SK-N-SH treated with all-trans-retinoic acid at 6 μM for 48 hours (cell line): Measurements from ENCODE around the gene IQSEC1.

Experiments used
- ARNTL ChIP-seq: fragments of 450-650 bp; formaldehyde crosslinking; IDR thresholded peaks from 2 replicates; pipeline ENCODE4 v1.5.0; 2020; ENCODE audit warnings: low read depth, mild to moderate bottlenecking, moderate library complexity, borderline replicate concordance
- BACH2 ChIP-seq: fragments of 250-450 bp; sonication (Bioruptor Pico); IDR thresholded peaks from 2 replicates; pipeline ENCODE4 v1.9.0; 2021; ENCODE audit warnings: mild to moderate bottlenecking, borderline replicate concordance
- ESRRG ChIP-seq: fragments of 250-450 bp; sonication (Bioruptor Pico); IDR thresholded peaks from 2 replicates; pipeline ENCODE4 v1.6.1; 2021; ENCODE audit warnings: mild to moderate bottlenecking
- ISL1 ChIP-seq: fragments of 250-450 bp; sonication (Bioruptor Pico); IDR thresholded peaks from 2 replicates; pipeline ENCODE4 v2.1.2; 2022; ENCODE audit warnings: mild to moderate bottlenecking, moderate library complexity
- PATZ1 ChIP-seq: fragments of 250-450 bp; sonication (Bioruptor Pico); IDR thresholded peaks from 2 replicates; pipeline ENCODE4 v1.8.0; 2020; ENCODE audit warnings: mild to moderate bottlenecking, moderate library complexity, borderline replicate concordance
- RARB ChIP-seq: fragments of 250-450 bp; sonication (Bioruptor Pico); IDR thresholded peaks from 2 replicates; pipeline ENCODE4 v1.8.0; 2021; ENCODE audit warnings: mild to moderate bottlenecking, moderate library complexity
- TOX ChIP-seq: fragments of 250-450 bp; sonication (Bioruptor Pico); IDR thresholded peaks from 2 replicates; pipeline ENCODE4 v1.8.0; 2021; ENCODE audit warnings: mild to moderate bottlenecking, moderate library complexity, borderline replicate concordance
- ZFP30 ChIP-seq: fragments of 450-650 bp; formaldehyde crosslinking; IDR thresholded peaks from 2 replicates; pipeline ENCODE4 v1.5.0; 2022; ENCODE audit warnings: mild to moderate bottlenecking, moderate library complexity
- ZNF565 ChIP-seq: fragments of 450-650 bp; formaldehyde crosslinking; conservative IDR thresholded peaks from 2 replicates; pipeline ENCODE4 v1.5.0; 2020; ENCODE audit warnings: low read depth, mild to moderate bottlenecking, moderate library complexity
- ZNF70 ChIP-seq: fragments of 450-650 bp; formaldehyde crosslinking; IDR thresholded peaks from 2 replicates; pipeline ENCODE4 v1.5.0; 2020; ENCODE audit warnings: mild to moderate bottlenecking, moderate library complexity
- ZNF8 ChIP-seq: fragments of 450-650 bp; formaldehyde crosslinking; IDR thresholded peaks from 2 replicates; pipeline ENCODE4 v1.5.0; 2020; ENCODE audit warnings: mild to moderate bottlenecking, moderate library complexity
- TF ChIP-seq, protein P1 (sequence below): fragments of 250-450 bp; sonication (Bioruptor Pico); IDR thresholded peaks from 2 replicates; pipeline ENCODE4 v1.8.0; 2021; ENCODE audit warnings: low read depth, mild to moderate bottlenecking, moderate library complexity, borderline replicate concordance

DNA sequence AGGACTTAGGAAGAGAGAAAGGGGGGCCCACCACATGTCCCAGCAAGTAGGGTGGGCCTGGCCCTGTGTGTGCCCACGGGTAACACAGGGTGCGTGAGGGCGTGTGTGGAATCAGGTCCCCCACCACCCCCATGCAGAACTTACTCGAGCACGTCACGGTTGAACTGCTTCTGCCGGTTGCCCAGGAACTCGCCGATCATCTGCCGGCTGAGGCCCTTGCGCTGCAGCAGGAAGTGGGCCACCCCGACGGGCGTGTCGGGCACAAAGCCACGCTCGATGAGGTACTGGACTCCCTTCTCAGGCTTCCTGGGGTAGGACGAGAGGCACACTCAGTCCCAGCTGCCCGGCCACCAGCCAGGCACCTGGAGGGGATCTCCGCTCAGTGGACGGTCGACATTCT lies 148.8 kb downstream of the IQSEC1 start:
- TF ChIP-seq ARNTL (CRISPR knock-in tag): no peak
- no peak for TF ChIP-seq PATZ1
- no peak for TF ChIP-seq ZNF8
- TF ChIP-seq RARB (CRISPR knock-in tag): no peak
- no peak for TF ChIP-seq BACH2 (CRISPR knock-in tag)
- TF ChIP-seq ESRRG: no peak
- TF ChIP-seq ZFP30 (CRISPR knock-in tag): no peak
- TF ChIP-seq TOX (CRISPR knock-in tag): no peak
- TF ChIP-seq, protein P1, sequence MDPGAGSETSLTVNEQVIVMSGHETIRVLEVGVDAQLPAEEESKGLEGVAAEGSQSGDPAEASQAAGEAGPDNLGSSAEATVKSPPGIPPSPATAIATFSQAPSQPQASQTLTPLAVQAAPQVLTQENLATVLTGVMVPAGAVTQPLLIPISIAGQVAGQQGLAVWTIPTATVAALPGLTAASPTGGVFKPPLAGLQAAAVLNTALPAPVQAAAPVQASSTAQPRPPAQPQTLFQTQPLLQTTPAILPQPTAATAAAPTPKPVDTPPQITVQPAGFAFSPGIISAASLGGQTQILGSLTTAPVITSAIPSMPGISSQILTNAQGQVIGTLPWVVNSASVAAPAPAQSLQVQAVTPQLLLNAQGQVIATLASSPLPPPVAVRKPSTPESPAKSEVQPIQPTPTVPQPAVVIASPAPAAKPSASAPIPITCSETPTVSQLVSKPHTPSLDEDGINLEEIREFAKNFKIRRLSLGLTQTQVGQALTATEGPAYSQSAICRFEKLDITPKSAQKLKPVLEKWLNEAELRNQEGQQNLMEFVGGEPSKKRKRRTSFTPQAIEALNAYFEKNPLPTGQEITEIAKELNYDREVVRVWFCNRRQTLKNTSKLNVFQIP: no peak
- no peak for TF ChIP-seq ISL1 (CRISPR knock-in tag)
- no peak for TF ChIP-seq ZNF565
- TF ChIP-seq ZNF70 (CRISPR knock-in tag): no peak
